WTC11 (cell line): Measurements from ENCODE around the gene DCAF6. TPM values are rescaled to one million over a fixed set of nuclear protein-coding genes. Genes with fewer than 3 reads are reported as not detected.

ENCODE experiments used
- ATAC-seq: fragments of 200-7000 bp; cut with Tn5 transposase; 2 replicates; pipeline ENCODE4 v1.10.0; 2021; ENCODE audit warnings: mild to moderate bottlenecking, moderate library complexity
- CTCF ChIA-PET: fragments of 300-600 bp; sonication (Branson Sonifier 250); formaldehyde crosslinking; loops from one replicate; lab custom pipeline; 2021; ENCODE audit warnings: antibody characterized with exemption; lab: Charles Lee
- POLR2A ChIA-PET: fragments of 350-600 bp; sonication (Branson Sonifier 250); formaldehyde crosslinking; loops from one replicate; lab custom pipeline; 2021; ENCODE audit warnings: antibody characterized with exemption; lab: Charles Lee
- DNase-seq: peaks from one replicate; pipeline ENCODE4 v3.0.0; 2021; ENCODE audit warnings: low spot score
- H3K27ac Mint-ChIP-seq: 2 replicates; pipeline ENCODE4 v1.8.0; 2021; ENCODE audit warnings: mixed read lengths
- H3K27me3 Mint-ChIP-seq: 2 replicates; pipeline ENCODE4 v1.8.0; 2021; ENCODE audit warnings: low read depth, mild to moderate bottlenecking, moderate library complexity, mixed read lengths
- H3K36me3 Mint-ChIP-seq: 2 replicates; pipeline ENCODE4 v1.8.0; 2021; ENCODE audit warnings: mixed read lengths
- H3K4me1 Mint-ChIP-seq: 2 replicates; pipeline ENCODE4 v1.8.0; 2022; ENCODE audit warnings: mixed read lengths
- H3K4me3 Mint-ChIP-seq: 2 replicates; pipeline ENCODE4 v1.8.0; 2021; ENCODE audit warnings: mild to moderate bottlenecking, moderate library complexity, mixed read lengths
- H3K9me3 Mint-ChIP-seq: 2 replicates; pipeline ENCODE4 v1.8.0; 2021; ENCODE audit warnings: mixed read lengths
- CREM ChIP-seq: sonication (generic); formaldehyde crosslinking; IDR thresholded peaks from 2 replicates; pipeline ENCODE4 v1.8.1; 2022; ENCODE audit warnings: mild to moderate bottlenecking, missing genetic modification reagents, moderate library complexity
- ETV6 ChIP-seq: sonication (generic); formaldehyde crosslinking; IDR thresholded peaks from 2 replicates; pipeline ENCODE4 v1.8.1; 2022; ENCODE audit warnings: mild to moderate bottlenecking, missing genetic modification reagents
- FOXP1 ChIP-seq: sonication (generic); formaldehyde crosslinking; IDR thresholded peaks from 2 replicates; pipeline ENCODE4 v1.8.0; 2022; ENCODE audit warnings: missing genetic modification reagents, mild to moderate bottlenecking, moderate library complexity, borderline replicate concordance
- GABPB1 ChIP-seq: sonication (generic); formaldehyde crosslinking; IDR thresholded peaks from 2 replicates; pipeline ENCODE4 v1.8.1; 2023; ENCODE audit warnings: mild to moderate bottlenecking, missing genetic modification reagents
- GTF2I ChIP-seq: fragments of 250-450 bp; sonication (Bioruptor Pico); conservative IDR thresholded peaks from 2 replicates; pipeline ENCODE4 v1.4.0; 2021; ENCODE audit warnings: mild to moderate bottlenecking
- HMGA2 ChIP-seq: fragments of 250-450 bp; sonication (Bioruptor Pico); IDR thresholded peaks from 2 replicates; pipeline ENCODE4 v1.4.0; 2021; ENCODE audit warnings: mild to moderate bottlenecking, moderate library complexity
- NFE2L1 ChIP-seq: sonication (generic); formaldehyde crosslinking; IDR thresholded peaks from 2 replicates; pipeline ENCODE4 v1.8.1; 2023; ENCODE audit warnings: missing genetic modification reagents
- NR1H2 ChIP-seq: sonication (generic); formaldehyde crosslinking; IDR thresholded peaks from 2 replicates; pipeline ENCODE4 v1.9.0; 2021; ENCODE audit warnings: mild to moderate bottlenecking, moderate library complexity, missing genetic modification reagents
- SOX15 ChIP-seq: fragments of 250-450 bp; sonication (Bioruptor Pico); IDR thresholded peaks from 2 replicates; pipeline ENCODE4 v1.9.0; 2021; ENCODE audit warnings: mild to moderate bottlenecking
- TEAD4 ChIP-seq: sonication (generic); formaldehyde crosslinking; IDR thresholded peaks from 2 replicates; pipeline ENCODE4 v1.8.0; 2022; ENCODE audit warnings: mild to moderate bottlenecking, missing genetic modification reagents
- ZNF121 ChIP-seq: sonication (generic); formaldehyde crosslinking; IDR thresholded peaks from 2 replicates; pipeline ENCODE4 v1.8.0; 2023; ENCODE audit warnings: missing genetic modification reagents
- ZNF138 ChIP-seq: sonication (generic); formaldehyde crosslinking; conservative IDR thresholded peaks from 2 replicates; pipeline ENCODE4 v1.8.1; 2022; ENCODE audit warnings: mild to moderate bottlenecking, moderate library complexity, missing genetic modification reagents
- ZNF232 ChIP-seq: sonication (generic); formaldehyde crosslinking; IDR thresholded peaks from 2 replicates; pipeline ENCODE4 v1.8.0; 2022; ENCODE audit warnings: mild to moderate bottlenecking, missing genetic modification reagents
- ZNF263 ChIP-seq: sonication (generic); formaldehyde crosslinking; IDR thresholded peaks from 2 replicates; pipeline ENCODE4 v1.8.1; 2022; ENCODE audit warnings: low read depth, mild to moderate bottlenecking, moderate library complexity, missing genetic modification reagents
- ZNF396 ChIP-seq: fragments of 250-450 bp; sonication (Bioruptor Pico); IDR thresholded peaks from 2 replicates; pipeline ENCODE4 v1.8.0; 2021; ENCODE audit warnings: mild to moderate bottlenecking, moderate library complexity, borderline replicate concordance
- ZNF671 ChIP-seq: fragments of 250-450 bp; sonication (Bioruptor Pico); IDR thresholded peaks from 2 replicates; pipeline ENCODE4 v1.8.0; 2021; ENCODE audit warnings: mild to moderate bottlenecking
- total RNA-seq: library from RNA; stranded (reverse); gene quantifications from 3 replicates; pipeline ENCODE4 v1.2.3, GENCODE V29; 2021
- TF ChIP-seq, protein P1 (sequence below): sonication (generic); formaldehyde crosslinking; IDR thresholded peaks from 2 replicates; pipeline ENCODE4 v1.8.0; 2023; ENCODE audit warnings: missing genetic modification reagents, mild to moderate bottlenecking, borderline replicate concordance
- TF ChIP-seq, protein P2 (sequence below): fragments of 250-450 bp; sonication (Bioruptor Pico); conservative IDR thresholded peaks from 2 replicates; pipeline ENCODE4 v1.9.0; 2021; ENCODE audit warnings: mild to moderate bottlenecking
- TF ChIP-seq, protein P3 (sequence below): sonication (generic); formaldehyde crosslinking; IDR thresholded peaks from 2 replicates; pipeline ENCODE4 v1.8.0; 2022; ENCODE audit warnings: mild to moderate bottlenecking, missing genetic modification reagents
- TF ChIP-seq, protein P4 (sequence below): sonication (generic); formaldehyde crosslinking; IDR thresholded peaks from 2 replicates; pipeline ENCODE4 v1.8.1; 2022; ENCODE audit warnings: mild to moderate bottlenecking, missing genetic modification reagents, moderate library complexity, borderline replicate concordance
- TF ChIP-seq, protein P5 (sequence below): sonication (generic); formaldehyde crosslinking; IDR thresholded peaks from 2 replicates; pipeline ENCODE4 v1.8.1; 2023; ENCODE audit warnings: mild to moderate bottlenecking, missing genetic modification reagents

Gene DCAF6
- total RNA-seq, 1 experiment from 2014 or later, result 13.5 TPM

DNA sequence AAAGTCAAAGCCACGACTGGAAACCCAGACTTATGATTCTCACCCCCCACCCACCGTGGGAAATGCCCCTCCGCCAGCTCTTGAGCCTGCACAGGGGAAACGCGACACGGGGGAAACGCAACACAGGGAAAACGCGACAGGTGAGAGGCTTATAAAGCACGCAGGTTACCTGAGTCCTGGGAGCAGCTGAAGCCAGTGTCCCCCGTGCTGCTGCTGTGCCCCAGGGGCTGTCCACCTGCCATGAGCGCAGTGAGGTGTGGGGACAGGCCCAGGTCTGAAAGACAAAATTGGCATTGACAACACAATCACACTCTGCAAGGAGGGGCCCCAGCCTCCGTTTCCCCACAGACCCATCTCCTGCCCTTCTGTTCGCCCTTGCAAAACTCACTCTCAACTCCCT, 153.9 kb downstream of the DCAF6 start (continued):
- TF ChIP-seq NFE2L1 (CRISPR knock-in tag) (no peak), ZNF138 (CRISPR knock-in tag) (no peak), ZNF671 (no peak), CREM (no peak)
- TF ChIP-seq, protein P1, sequence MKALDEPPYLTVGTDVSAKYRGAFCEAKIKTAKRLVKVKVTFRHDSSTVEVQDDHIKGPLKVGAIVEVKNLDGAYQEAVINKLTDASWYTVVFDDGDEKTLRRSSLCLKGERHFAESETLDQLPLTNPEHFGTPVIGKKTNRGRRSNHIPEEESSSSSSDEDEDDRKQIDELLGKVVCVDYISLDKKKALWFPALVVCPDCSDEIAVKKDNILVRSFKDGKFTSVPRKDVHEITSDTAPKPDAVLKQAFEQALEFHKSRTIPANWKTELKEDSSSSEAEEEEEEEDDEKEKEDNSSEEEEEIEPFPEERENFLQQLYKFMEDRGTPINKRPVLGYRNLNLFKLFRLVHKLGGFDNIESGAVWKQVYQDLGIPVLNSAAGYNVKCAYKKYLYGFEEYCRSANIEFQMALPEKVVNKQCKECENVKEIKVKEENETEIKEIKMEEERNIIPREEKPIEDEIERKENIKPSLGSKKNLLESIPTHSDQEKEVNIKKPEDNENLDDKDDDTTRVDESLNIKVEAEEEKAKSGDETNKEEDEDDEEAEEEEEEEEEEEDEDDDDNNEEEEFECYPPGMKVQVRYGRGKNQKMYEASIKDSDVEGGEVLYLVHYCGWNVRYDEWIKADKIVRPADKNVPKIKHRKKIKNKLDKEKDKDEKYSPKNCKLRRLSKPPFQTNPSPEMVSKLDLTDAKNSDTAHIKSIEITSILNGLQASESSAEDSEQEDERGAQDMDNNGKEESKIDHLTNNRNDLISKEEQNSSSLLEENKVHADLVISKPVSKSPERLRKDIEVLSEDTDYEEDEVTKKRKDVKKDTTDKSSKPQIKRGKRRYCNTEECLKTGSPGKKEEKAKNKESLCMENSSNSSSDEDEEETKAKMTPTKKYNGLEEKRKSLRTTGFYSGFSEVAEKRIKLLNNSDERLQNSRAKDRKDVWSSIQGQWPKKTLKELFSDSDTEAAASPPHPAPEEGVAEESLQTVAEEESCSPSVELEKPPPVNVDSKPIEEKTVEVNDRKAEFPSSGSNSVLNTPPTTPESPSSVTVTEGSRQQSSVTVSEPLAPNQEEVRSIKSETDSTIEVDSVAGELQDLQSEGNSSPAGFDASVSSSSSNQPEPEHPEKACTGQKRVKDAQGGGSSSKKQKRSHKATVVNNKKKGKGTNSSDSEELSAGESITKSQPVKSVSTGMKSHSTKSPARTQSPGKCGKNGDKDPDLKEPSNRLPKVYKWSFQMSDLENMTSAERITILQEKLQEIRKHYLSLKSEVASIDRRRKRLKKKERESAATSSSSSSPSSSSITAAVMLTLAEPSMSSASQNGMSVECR (CRISPR knock-in tag), result no peak

DNA sequence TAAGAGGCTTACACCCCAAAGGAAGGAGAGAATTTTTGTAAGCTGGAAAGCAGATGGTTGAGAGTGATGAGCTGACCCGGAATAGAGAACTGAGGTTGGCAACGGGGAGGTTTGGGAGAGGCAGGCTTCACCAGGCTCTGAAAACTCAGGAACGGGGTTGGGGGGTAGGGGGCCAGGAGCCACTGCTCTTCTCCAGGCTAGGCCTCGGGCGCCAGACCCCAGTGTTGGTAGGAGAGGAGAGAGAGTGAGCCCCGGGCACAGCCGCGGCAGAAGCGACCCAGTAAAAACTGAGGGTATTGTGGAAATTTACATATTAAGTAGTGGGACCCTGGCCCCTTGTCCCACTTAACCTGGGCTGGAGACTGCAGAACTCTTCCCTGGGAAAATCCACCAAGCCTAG, 154.6 kb downstream of the DCAF6 start:
- H3K27ac Mint-ChIP-seq, result peak overlapping the region; percentile 70; the same call in 1 of the 2 replicates
- no peaks in the 10 kb centered on the region for H3K9me3 Mint-ChIP-seq
- CTCF ChIA-PET, result interaction anchor here (5.7 kb wide), 1 partner anchor 8 kb away, joined by 49 read pairs; no protein-coding TSS in a partner anchor
- ATAC-seq, result no peak
- H3K36me3 Mint-ChIP-seq, result peaks cover 3% of the 10 kb centered on the region; the same call in 1 of the 2 replicates
- H3K27me3 Mint-ChIP-seq, result no peaks in the 10 kb centered on the region
- POLR2A ChIA-PET, result no interaction called here
- H3K4me1 Mint-ChIP-seq, result peaks cover 2% of the 10 kb centered on the region; the same call in 1 of the 2 replicates
- no peak for DNase-seq
- H3K4me3 Mint-ChIP-seq, result no peak overlapping the region
- TF ChIP-seq ZNF396 (CRISPR knock-in tag), result no peak
- no peak for TF ChIP-seq SOX15 (CRISPR knock-in tag)
- no peak for TF ChIP-seq ZNF121
- TF ChIP-seq, protein P2, sequence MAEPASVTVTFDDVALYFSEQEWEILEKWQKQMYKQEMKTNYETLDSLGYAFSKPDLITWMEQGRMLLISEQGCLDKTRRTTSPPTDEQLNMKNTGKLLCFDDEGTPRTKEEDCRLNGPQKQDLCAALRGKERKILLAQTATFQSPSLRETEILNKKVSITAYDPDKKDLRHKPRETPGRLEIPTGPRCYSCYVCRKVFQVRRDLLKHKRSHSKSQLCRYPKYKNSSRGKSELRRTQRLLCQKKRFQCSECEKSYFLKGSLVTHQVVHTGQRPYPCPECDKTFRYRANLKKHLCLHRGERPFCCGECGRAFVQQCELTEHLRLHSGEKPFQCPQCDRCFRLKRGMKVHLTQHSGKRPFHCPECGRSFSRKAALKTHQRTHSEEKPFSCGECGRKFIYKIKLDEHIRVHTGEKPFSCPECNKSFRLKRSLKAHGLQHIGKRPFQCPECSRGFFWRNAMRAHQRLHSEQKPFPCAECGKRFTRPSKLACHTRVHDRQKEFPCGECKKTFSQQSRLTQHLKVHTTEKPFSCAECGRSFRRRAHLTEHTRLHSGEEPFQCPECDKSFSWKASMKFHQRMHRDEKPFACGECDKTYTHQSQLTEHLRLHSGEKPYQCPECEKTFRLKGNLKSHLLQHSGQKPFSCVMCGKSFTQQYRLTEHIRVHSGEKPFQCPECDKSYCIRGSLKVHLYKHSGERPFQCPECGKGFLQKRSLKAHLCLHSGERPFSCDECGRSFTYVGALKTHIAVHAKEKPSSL (CRISPR knock-in tag), result no peak
- TF ChIP-seq TEAD4 (CRISPR knock-in tag), result no peak
- TF ChIP-seq, protein P3, sequence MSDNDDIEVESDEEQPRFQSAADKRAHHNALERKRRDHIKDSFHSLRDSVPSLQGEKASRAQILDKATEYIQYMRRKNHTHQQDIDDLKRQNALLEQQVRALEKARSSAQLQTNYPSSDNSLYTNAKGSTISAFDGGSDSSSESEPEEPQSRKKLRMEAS (CRISPR knock-in tag), result no peak
- TF ChIP-seq NR1H2, result no peak
- no peak for TF ChIP-seq GTF2I (CRISPR knock-in tag)
- TF ChIP-seq, protein P4, sequence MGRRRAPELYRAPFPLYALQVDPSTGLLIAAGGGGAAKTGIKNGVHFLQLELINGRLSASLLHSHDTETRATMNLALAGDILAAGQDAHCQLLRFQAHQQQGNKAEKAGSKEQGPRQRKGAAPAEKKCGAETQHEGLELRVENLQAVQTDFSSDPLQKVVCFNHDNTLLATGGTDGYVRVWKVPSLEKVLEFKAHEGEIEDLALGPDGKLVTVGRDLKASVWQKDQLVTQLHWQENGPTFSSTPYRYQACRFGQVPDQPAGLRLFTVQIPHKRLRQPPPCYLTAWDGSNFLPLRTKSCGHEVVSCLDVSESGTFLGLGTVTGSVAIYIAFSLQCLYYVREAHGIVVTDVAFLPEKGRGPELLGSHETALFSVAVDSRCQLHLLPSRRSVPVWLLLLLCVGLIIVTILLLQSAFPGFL, result no peak
- no peak for TF ChIP-seq ZNF263 (CRISPR knock-in tag)
- no peak for TF ChIP-seq HMGA2 (CRISPR knock-in tag)
- no peak for TF ChIP-seq FOXP1
- TF ChIP-seq, protein P5, sequence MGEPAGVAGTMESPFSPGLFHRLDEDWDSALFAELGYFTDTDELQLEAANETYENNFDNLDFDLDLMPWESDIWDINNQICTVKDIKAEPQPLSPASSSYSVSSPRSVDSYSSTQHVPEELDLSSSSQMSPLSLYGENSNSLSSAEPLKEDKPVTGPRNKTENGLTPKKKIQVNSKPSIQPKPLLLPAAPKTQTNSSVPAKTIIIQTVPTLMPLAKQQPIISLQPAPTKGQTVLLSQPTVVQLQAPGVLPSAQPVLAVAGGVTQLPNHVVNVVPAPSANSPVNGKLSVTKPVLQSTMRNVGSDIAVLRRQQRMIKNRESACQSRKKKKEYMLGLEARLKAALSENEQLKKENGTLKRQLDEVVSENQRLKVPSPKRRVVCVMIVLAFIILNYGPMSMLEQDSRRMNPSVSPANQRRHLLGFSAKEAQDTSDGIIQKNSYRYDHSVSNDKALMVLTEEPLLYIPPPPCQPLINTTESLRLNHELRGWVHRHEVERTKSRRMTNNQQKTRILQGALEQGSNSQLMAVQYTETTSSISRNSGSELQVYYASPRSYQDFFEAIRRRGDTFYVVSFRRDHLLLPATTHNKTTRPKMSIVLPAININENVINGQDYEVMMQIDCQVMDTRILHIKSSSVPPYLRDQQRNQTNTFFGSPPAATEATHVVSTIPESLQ (CRISPR knock-in tag), result no peak
- no peak for TF ChIP-seq ZNF138 (CRISPR knock-in tag)
- TF ChIP-seq ZNF232, result no peak
- TF ChIP-seq, protein P1 (CRISPR knock-in tag), result no peak
- no peak for TF ChIP-seq GABPB1 (CRISPR knock-in tag)
- TF ChIP-seq ETV6 (CRISPR knock-in tag), result no peak
